PC-9 (cell line): Measurements from ENCODE around the gene GNL3L.

Experiments
- EZH2 ChIP-seq: fragments of 200-600 bp; sonication (generic); IDR thresholded peaks from 2 replicates; pipeline ENCODE4 v1.8.0; 2017; ENCODE audit warnings: antibody characterized with exemption, low read depth
- TF ChIP-seq, protein P1 (sequence below): fragments of 200-600 bp; sonication (generic); conservative IDR thresholded peaks from 2 replicates; pipeline ENCODE4 v1.6.1; 2017; ENCODE audit warnings: mixed run types, antibody characterized with exemption, mild to moderate bottlenecking, moderate library complexity

DNA sequence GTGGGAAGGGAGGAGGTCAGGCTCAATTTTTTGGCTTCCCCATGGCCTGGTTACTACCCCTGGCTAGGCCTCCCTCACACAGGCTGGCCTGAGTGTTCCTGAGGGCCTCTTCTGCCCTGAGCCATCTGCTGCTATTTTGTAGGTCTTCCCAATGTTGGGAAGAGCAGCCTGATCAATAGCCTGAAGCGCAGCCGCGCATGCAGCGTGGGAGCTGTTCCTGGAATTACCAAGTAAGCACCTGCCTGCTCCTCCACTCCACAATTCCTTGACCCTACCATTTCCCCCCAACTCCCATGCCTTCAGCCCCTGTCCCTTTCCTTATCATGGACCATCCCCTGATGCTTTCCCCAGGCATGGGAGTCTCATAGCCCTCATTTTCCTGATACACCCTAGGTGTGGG, 20.8 kb downstream of the GNL3L start:
- TF ChIP-seq, protein P1, sequence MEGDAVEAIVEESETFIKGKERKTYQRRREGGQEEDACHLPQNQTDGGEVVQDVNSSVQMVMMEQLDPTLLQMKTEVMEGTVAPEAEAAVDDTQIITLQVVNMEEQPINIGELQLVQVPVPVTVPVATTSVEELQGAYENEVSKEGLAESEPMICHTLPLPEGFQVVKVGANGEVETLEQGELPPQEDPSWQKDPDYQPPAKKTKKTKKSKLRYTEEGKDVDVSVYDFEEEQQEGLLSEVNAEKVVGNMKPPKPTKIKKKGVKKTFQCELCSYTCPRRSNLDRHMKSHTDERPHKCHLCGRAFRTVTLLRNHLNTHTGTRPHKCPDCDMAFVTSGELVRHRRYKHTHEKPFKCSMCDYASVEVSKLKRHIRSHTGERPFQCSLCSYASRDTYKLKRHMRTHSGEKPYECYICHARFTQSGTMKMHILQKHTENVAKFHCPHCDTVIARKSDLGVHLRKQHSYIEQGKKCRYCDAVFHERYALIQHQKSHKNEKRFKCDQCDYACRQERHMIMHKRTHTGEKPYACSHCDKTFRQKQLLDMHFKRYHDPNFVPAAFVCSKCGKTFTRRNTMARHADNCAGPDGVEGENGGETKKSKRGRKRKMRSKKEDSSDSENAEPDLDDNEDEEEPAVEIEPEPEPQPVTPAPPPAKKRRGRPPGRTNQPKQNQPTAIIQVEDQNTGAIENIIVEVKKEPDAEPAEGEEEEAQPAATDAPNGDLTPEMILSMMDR: no peak
- no peak for TF ChIP-seq EZH2
